ENCODE results near the gene LYPD6.

- no peak for TF ChIP-seq CTCF (conservative IDR thresholded peaks at IDR 0.05; ENCODE audit: low read length)
- TF ChIP-seq EZH2phosphoT487 (IDR thresholded peaks at IDR 0.05; ENCODE audit: borderline replicate concordance, low read depth, low read length), result no peak
These were observed 84.7 kb downstream of the LYPD6 start for GRCh38 chr2:149415086-149415485.

Measured in OCI-LY7 (cell line).